Duodenal mucosa (tissue), 2 donors: ENCODE data around the gene RGS3.
"Not testable (repeated sequence)": the region's sequence is repeated elsewhere in the genome, so short reads cannot be mapped to it uniquely, and the experiment has no call there.

Source experiments
- H3K27ac ChIP-seq: one replicate; pipeline ENCODE4 v1.7.0; 2013; ENCODE audit warnings: low read depth, low read length
- H3K27me3 ChIP-seq, 2 donors: one replicate each; pipeline ENCODE4 v1.7.0; 2013; ENCODE audit warnings: low read length in 2 of 2, control low read depth in 1 of 2; ENCODE audit not compliant: insufficient read depth in 2 of 2, control insufficient read depth in 1 of 2
- H3K36me3 ChIP-seq, 2 donors: one replicate each; pipeline ENCODE4 v1.7.0; 2013; ENCODE audit warnings: low read length in 2 of 2, control low read depth in 1 of 2; ENCODE audit not compliant: insufficient read depth in 2 of 2, control insufficient read depth in 1 of 2
- H3K4me1 ChIP-seq, 2 donors: one replicate each; pipeline ENCODE4 v1.7.0; 2013; ENCODE audit warnings: low read length in 2 of 2, control low read depth in 1 of 2; ENCODE audit not compliant: insufficient read depth in 2 of 2, control insufficient read depth in 1 of 2
- H3K4me3 ChIP-seq, 2 donors: one replicate each; pipeline ENCODE4 v1.7.0; 2013; ENCODE audit warnings: low read length in 2 of 2, low read depth in 1 of 2
- H3K9ac ChIP-seq, 2 donors: one replicate each; pipeline ENCODE4 v1.7.0; 2013; ENCODE audit warnings: low read length in 2 of 2, low read depth in 1 of 2
- H3K9me3 ChIP-seq, 2 donors: one replicate each; pipeline ENCODE4 v1.7.0; 2013; ENCODE audit warnings: low read length in 2 of 2, control low read depth in 1 of 2; ENCODE audit not compliant: control insufficient read depth in 1 of 2

RGS3 gene

GRCh38 chr9:113485761-113486115 lies 22.2 kb downstream of the RGS3 start:
- H3K27me3 ChIP-seq = no peaks in the 10 kb centered on the region
- H3K4me1 ChIP-seq = peaks cover 14 to 17% of the 10 kb centered on the region in 2 donors
- H3K9me3 ChIP-seq = no peaks in the 10 kb centered on the region
- H3K9ac ChIP-seq = no peak overlapping the region
- no peak overlapping the region for H3K4me3 ChIP-seq
- no peak overlapping the region for H3K27ac ChIP-seq
- H3K36me3 ChIP-seq = peaks cover 0 to 25% of the 10 kb centered on the region in 2 donors

GRCh38 chr9:113486327-113486726 lies 22.8 kb downstream of the RGS3 start:
- H3K9me3 ChIP-seq = no peaks in the 10 kb centered on the region
- H3K27ac ChIP-seq = no peak overlapping the region
- H3K27me3 ChIP-seq = no peaks in the 10 kb centered on the region
- peaks cover 14 to 17% of the 10 kb centered on the region in 2 donors for H3K4me1 ChIP-seq
- H3K9ac ChIP-seq = no peak overlapping the region
- no peak overlapping the region for H3K4me3 ChIP-seq
- peaks cover 0 to 22% of the 10 kb centered on the region in 2 donors for H3K36me3 ChIP-seq

- Histone ChIP-seq H3K9ac (no peak overlapping the region), H3K27me3 (no peaks in the 10 kb centered on the region), H3K9me3 (no peaks in the 10 kb centered on the region), H3K36me3 (peaks cover 0 to 20% of the 10 kb centered on the region in 2 donors), H3K27ac (no peak overlapping the region), H3K4me1 (peaks cover 17 to 22% of the 10 kb centered on the region in 2 donors), H3K4me3 (no peak overlapping the region)
Observed at GRCh38 chr9:113488071-113488470, 24.5 kb downstream of the RGS3 start.

GRCh38 chr9:113488490-113488889 lies 25.0 kb downstream of the RGS3 start:
- no peak overlapping the region for H3K4me3 ChIP-seq
- no peak overlapping the region for H3K27ac ChIP-seq
- H3K9ac ChIP-seq = no peak overlapping the region
- H3K4me1 ChIP-seq = peaks cover 14 to 22% of the 10 kb centered on the region in 2 donors
- H3K9me3 ChIP-seq = no peaks in the 10 kb centered on the region
- no peaks in the 10 kb centered on the region for H3K27me3 ChIP-seq
- peaks cover 0 to 20% of the 10 kb centered on the region in 2 donors for H3K36me3 ChIP-seq

GRCh38 chr9:113491147-113491546 lies 27.6 kb downstream of the RGS3 start:
- H3K4me3 ChIP-seq, H3K27me3 ChIP-seq, H3K27ac ChIP-seq, H3K9me3 ChIP-seq, H3K9ac ChIP-seq: not testable (repeated sequence)
- Histone ChIP-seq H3K4me1 (peaks cover 3 to 14% of the 10 kb centered on the region in 2 donors), H3K36me3 (peaks cover 0 to 15% of the 10 kb centered on the region in 2 donors)

GRCh38 chr9:113492343-113493202 lies 29.0 kb downstream of the RGS3 start:
- H3K4me1 ChIP-seq = peaks cover 3 to 14% of the 10 kb centered on the region in 2 donors
- peaks cover 0 to 19% of the 10 kb centered on the region in 2 donors for H3K36me3 ChIP-seq
- no peaks in the 10 kb centered on the region for H3K9me3 ChIP-seq
- no peak overlapping the region for H3K27ac ChIP-seq
- no peak overlapping the region for H3K4me3 ChIP-seq
- H3K27me3 ChIP-seq = no peaks in the 10 kb centered on the region
- no peak overlapping the region for H3K9ac ChIP-seq

GRCh38 chr9:113493203-113493520 lies 29.6 kb downstream of the RGS3 start:
- H3K9ac ChIP-seq = no peak overlapping the region
- H3K27ac ChIP-seq = no peak overlapping the region
- H3K4me1 ChIP-seq = peaks cover 2 to 14% of the 10 kb centered on the region in 2 donors
- H3K4me3 ChIP-seq = no peak overlapping the region
- H3K36me3 ChIP-seq = peaks cover 0 to 19% of the 10 kb centered on the region in 2 donors
- H3K27me3 ChIP-seq = no peaks in the 10 kb centered on the region
- no peaks in the 10 kb centered on the region for H3K9me3 ChIP-seq

- peaks cover 0 to 19% of the 10 kb centered on the region in 2 donors for H3K36me3 ChIP-seq
- no peaks in the 10 kb centered on the region for H3K9me3 ChIP-seq
- no peaks in the 10 kb centered on the region for H3K27me3 ChIP-seq
- no peak overlapping the region for H3K9ac ChIP-seq
- H3K4me3 ChIP-seq = no peak overlapping the region
- peaks cover 0 to 9% of the 10 kb centered on the region in 2 donors for H3K4me1 ChIP-seq
- no peak overlapping the region for H3K27ac ChIP-seq
Observed at GRCh38 chr9:113495526-113495925, 32.0 kb downstream of the RGS3 start.

GRCh38 chr9:113497051-113497450 lies 33.5 kb downstream of the RGS3 start:
- Histone ChIP-seq H3K9ac (no peak overlapping the region), H3K9me3 (no peaks in the 10 kb centered on the region), H3K27ac (no peak overlapping the region), H3K4me1 (peaks cover 0 to 9% of the 10 kb centered on the region in 2 donors), H3K4me3 (no peak overlapping the region), H3K36me3 (peaks cover 0 to 19% of the 10 kb centered on the region in 2 donors), H3K27me3 (no peaks in the 10 kb centered on the region)

GRCh38 chr9:113499153-113499875 lies 35.8 kb downstream of the RGS3 start:
- Histone ChIP-seq H3K9ac (no peak overlapping the region), H3K9me3 (no peaks in the 10 kb centered on the region), H3K27me3 (no peaks in the 10 kb centered on the region), H3K27ac (no peak overlapping the region), H3K4me1 (peaks cover 9 to 11% of the 10 kb centered on the region in 2 donors), H3K4me3 (no peak overlapping the region), H3K36me3 (peaks cover 0 to 19% of the 10 kb centered on the region in 2 donors)
